HG03432 (cell line): ENCODE measurements around the gene ZFHX3.
A peak's percentile ranks its signal among the peaks of the same experiment; 100 is the strongest.

Source experiments
- ATAC-seq: cut with Tn5 transposase; IDR thresholded peaks from one replicate; pipeline ENCODE4 v1.9.1; 2021; ENCODE audit warnings: mild to moderate bottlenecking, moderate library complexity; ENCODE audit not compliant: unreplicated experiment

The ZFHX3 gene

GRCh38 chr16:73042807-73043206 lies 5.1 kb downstream of the ZFHX3 start:
- no peak for ATAC-seq

DNA sequence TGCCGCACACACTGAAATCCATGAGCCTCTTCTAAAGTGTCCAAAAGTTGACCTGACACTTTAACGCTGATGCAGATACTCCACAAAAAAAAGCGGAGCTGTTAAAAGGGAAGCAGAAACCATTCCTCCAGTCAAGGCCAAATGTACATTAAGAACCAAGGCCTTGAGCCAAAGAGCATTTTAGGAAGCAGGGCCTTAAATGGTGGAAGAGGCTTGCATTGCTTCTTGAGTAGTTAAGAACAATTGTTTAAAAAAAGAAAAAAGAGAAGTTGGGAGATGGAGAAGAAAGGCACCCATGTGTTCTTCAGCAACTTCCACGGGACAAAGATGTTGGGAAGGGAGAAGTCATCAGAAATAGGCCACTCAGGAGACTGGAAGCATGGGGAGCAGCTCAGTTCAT lies 6.3 kb downstream of the ZFHX3 start:
- ATAC-seq, result no peak

- ATAC-seq, result no peak
These were observed 7.1 kb downstream of the ZFHX3 start for GRCh38 chr16:73040735-73041402.

GRCh38 chr16:73040136-73040535 lies 7.8 kb downstream of the ZFHX3 start:
- ATAC-seq, result no peak

DNA sequence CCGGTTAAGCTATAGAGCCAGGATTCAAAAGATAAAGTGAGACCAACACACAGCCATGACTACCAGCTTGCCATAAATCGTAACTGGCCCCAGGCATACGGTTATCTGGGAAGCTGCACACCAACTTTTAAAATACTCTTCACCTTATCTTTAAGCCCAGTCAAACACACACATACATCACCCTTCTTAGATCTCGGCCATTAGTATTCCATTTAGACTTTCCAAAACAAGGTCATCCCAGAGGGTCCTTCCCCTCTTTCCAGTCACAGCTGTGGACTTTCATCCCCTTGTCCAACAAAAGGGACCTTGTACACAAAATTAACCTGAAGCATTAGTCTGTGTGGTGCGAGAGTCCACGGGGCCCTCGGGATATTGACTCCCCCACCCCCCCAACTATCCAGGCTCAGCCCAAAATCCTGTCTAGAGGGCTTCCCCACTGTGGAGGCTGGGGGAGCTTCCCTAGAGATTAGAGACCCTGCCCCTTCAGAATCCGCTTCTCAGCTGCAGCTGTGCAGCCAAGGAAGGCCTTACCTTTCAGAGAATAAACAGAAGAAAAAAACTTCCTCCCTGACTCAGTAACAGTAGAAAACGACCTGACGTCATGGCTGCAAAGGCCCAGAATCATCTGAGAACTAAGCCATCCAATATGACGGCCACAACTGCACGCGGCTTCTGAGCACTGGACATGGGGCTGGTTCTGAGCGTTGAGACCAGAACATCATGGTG lies 9.9 kb downstream of the ZFHX3 start:
- no peak for ATAC-seq

DNA sequence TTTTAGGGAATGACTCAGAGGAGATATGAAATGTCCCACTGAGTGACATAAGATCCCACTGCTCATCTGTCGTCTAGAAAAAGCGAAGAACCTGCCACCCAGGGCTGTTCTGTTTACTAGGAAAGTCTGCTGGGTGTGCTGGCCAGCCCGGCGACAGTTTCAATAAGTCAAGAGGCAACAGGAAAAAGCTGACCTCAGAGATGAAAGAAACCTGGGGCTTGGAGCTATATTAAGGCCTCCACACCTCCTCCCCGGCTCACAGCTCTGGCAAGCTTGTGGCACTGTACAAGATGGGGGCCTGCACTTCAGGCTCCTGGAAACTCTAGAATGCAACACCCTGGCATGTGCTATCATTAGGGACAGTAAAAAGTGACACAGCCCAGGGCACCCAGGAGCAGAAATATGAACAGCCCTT lies 10.6 kb downstream of the ZFHX3 start:
- peak; percentile 35 for ATAC-seq

- ATAC-seq, result peak; percentile 78
These were observed 11.7 kb downstream of the ZFHX3 start for GRCh38 chr16:73036074-73036826.

DNA sequence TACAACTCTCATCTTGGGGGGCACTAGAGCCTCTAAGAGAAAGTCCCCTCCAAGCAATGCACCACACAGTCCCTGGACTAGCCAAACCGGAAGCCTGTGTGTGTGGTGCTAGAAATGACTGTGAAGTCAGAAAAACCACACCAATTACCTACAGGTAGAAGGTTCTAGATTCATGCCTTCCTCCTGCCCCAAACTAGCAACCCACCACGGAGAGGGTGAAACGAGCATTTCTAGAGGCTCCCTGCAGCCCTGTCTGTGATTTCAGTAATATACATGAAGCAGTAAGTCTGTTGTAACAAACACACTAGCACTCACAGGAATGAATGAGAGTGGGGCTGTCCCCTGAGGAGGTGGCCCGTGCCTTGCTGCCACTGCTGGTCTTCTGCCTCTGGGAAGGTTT lies 13.6 kb downstream of the ZFHX3 start:
- peak; percentile 40 for ATAC-seq

DNA sequence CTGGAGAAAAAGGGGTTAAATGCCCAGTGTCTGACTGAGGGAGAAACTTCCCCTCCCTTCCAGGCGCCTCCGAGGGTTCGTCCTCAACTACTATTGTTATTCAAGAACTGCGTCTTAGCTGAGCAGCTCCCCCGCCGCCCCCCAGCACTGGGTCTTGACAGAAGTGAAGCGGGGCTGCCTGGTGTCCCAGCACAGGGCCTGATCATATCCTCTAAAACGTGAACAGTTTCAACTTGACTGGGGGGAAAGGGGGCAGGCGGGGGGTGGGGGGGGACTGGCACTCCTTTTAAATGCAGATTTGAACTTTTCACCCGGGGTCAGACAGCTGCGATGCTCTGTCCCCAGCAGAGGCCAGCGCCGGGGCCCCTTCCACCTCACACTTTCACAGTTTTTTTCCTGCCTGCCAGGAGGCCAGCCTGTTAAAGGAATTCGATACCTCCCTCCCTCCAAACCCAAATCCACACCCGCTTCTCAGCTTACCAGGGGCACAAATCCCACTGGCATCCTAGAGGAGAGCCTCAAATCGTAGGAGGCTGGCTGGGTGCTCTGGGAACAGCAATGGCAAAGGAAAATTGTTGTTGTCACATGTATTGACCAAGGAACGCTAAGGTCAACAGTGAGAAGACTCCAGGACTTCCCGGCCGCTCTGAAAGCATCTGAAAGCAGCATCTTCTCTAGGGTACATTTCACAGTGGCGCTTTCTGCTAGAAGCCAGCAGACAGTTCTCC lies 14.5 kb downstream of the ZFHX3 start:
- ATAC-seq, result no peak

DNA sequence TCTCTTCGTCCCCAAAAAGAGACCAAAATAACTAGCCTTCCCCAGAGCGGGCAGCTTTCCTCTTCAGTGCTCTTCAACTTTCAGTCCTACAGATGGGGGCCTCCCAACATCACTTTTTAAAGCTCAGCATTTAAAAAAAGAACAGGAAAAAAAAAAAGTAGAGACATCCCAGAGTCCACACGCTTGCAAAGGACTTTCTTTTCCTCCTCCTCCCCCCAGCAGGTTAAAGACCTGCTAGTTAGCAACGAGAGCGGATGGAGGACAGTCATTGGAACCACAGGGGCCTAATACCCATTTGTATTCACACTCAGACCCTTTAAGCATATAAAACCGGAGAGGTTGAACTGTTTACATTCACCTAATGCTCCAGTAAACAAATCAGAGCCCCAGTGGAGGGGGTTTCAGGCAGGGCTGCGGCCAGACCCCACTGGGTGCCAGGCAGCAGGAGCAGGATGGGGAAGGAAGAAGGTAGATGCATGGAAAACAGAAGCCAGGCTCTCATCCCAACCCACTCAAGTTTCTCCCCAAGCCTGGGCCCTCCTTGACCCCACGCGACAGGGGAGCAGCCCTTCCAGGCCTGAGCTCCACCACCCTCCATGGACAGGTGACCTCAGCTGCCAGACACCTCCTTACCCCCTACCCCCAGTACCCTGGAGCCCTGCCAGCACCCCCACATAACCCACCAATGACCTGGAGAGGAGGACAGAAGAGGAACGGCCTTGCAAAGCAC lies 15.2 kb downstream of the ZFHX3 start:
- ATAC-seq, result no peak

DNA sequence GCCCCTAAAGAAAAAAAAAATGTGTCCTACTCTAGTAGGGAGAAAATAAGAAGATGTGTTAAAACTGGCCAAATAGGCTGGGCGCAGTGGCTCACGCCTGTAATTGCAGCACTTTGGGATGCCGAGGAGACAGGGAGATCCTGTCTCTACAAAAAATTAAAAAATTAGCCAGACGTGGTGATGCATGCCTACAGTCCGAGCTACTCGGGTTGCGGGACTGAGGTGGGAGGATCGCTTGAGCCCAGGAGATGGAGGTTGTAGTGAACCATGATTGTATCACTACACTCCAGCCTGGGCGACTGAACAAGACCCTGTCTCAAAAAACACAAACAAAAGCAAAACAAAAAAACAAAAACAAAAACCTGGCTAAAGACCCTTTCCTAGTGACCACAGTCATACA lies 15.9 kb downstream of the ZFHX3 start:
- no peak for ATAC-seq

DNA sequence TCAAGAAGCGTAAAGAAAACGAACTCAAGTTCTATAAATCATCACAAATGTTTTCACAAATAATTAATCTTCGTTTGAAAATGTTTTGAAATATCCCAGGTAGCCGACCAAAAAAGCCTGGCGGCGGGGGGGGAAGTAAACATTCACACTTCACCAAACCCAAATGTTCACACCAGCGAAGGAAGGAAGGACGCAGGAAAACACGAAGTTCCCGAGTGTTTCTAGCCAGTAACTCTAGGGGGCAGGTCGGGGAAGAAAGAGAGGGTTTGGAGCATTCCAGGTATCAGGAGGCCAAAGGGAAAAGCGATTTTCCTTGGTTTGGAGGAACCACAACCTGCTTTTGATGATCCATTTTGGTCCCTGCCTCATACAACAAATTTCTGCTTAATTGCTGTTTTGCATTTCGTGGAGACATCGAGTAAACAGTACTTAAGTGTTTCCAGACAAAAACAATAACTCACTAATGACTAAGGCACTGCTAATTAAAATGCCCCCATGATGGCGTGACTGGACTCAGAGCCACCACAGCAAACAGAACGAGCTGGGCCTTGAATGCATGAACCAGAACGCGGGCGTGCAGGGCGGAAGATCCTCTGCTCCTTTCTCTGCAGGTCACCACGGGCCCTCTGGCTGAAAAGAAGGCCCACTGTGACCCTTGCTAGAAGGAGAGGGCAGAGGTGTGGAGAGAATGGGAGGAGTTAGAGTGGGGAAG lies 16.6 kb downstream of the ZFHX3 start:
- ATAC-seq, result no peak

GRCh38 chr16:73028721-73029361 lies 19.1 kb downstream of the ZFHX3 start:
- no peak for ATAC-seq

- ATAC-seq, result no peak
These were observed 19.7 kb downstream of the ZFHX3 start for GRCh38 chr16:73028263-73028662.

- ATAC-seq, result no peak
These were observed 20.2 kb downstream of the ZFHX3 start for GRCh38 chr16:73027685-73028111.

GRCh38 chr16:73026754-73027684 lies 20.9 kb downstream of the ZFHX3 start:
- no peak for ATAC-seq

- ATAC-seq, result no peak
These were observed 22.1 kb downstream of the ZFHX3 start for GRCh38 chr16:73025856-73026210.

- no peak for ATAC-seq
These were observed 22.6 kb downstream of the ZFHX3 start for GRCh38 chr16:73025151-73025855.
